Osteoblast (primary cell): Measurements from ENCODE around the gene ZNF615. TPM values are rescaled to one million over a fixed set of nuclear protein-coding genes. Genes with fewer than 3 reads are reported as not detected.

ENCODE experiments used
- DNase-seq: peaks from one replicate; pipeline ENCODE4 v3.0.0; 2011; ENCODE audit warnings: low spot score, mixed read lengths; ENCODE audit not compliant: insufficient read length; ENCODE audit errors: missing footprints
- H2AFZ ChIP-seq: 2 replicates; pipeline ENCODE4 v1.6.0; 2011; ENCODE audit warnings: mild to moderate bottlenecking, low read length
- H3K27ac ChIP-seq: 2 replicates; pipeline ENCODE4 v1.5.1; 2011; ENCODE audit warnings: mild to moderate bottlenecking, low read depth, low read length, moderate library complexity
- H3K27me3 ChIP-seq: 2 replicates; pipeline ENCODE4 v1.6.0; 2012; ENCODE audit warnings: mild to moderate bottlenecking, control low read depth, inconsistent platforms, low read length, moderate library complexity; ENCODE audit not compliant: insufficient read depth
- H3K36me3 ChIP-seq: 2 replicates; pipeline ENCODE4 v1.5.1; 2011; ENCODE audit warnings: mild to moderate bottlenecking, low read length, control low read depth, moderate library complexity; ENCODE audit not compliant: insufficient read depth
- H3K4me1 ChIP-seq: 2 replicates; pipeline ENCODE4 v1.5.1; 2011; ENCODE audit warnings: mild to moderate bottlenecking, low read length, control low read depth, moderate library complexity; ENCODE audit not compliant: insufficient read depth
- H3K4me2 ChIP-seq: 2 replicates; pipeline ENCODE4 v1.6.0; 2011; ENCODE audit warnings: mild to moderate bottlenecking, low read length; ENCODE audit not compliant: insufficient read depth
- H3K4me3 ChIP-seq: fragments of 200-600 bp; sonication (generic); 3 replicates; pipeline ENCODE4 v1.5.1; 2012; ENCODE audit warnings: mild to moderate bottlenecking, low read length, inconsistent platforms; ENCODE audit not compliant: insufficient read depth
- H3K79me2 ChIP-seq: 2 replicates; pipeline ENCODE4 v1.6.0; 2012; ENCODE audit warnings: mild to moderate bottlenecking, low read length, control low read depth, inconsistent platforms; ENCODE audit not compliant: insufficient read depth
- H3K9me3 ChIP-seq: 2 replicates; pipeline ENCODE4 v1.5.1; 2011; ENCODE audit warnings: low read depth, low read length, control low read depth
- H4K20me1 ChIP-seq: 2 replicates; pipeline ENCODE4 v1.6.0; 2012; ENCODE audit warnings: mild to moderate bottlenecking, low read length, control low read depth; ENCODE audit not compliant: insufficient read depth
- total RNA-seq: library from RNA; depleted of rRNA; stranded (reverse); fragments of >200 nt; gene quantifications from 2 replicates; pipeline ENCODE4 v1.2.3, GENCODE V29; 2012
- TF ChIP-seq, protein P1 (sequence below): IDR thresholded peaks from 2 replicates; pipeline ENCODE4 v1.5.1; 2011; ENCODE audit warnings: mild to moderate bottlenecking, low read depth, low read length, moderate library complexity; ENCODE audit errors: extremely low read depth

Gene ZNF615
- total RNA-seq, 1 donor = 10.9 TPM

DNA sequence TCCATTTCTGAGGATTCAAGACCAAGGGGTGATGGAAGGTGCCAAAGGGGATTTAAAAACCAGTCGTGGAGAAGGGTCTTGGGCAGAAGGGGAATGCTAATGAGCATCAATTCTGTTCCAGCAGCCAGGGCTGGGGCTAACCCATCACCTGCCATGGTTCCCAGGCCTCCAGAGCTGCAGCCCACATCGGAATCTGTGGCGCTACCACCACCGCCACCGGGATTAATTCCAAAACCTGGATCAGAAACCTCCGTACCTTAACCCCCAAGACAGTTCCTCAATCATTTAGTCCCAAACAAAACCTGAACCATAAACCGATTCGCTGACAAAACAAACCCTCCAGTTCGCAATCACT, 583 bp downstream of the ZNF615 start:
- peaks cover 6% of the 10 kb centered on the region for H3K4me1 ChIP-seq
- peak overlapping the region; percentile 97 for H3K4me3 ChIP-seq
- H3K4me2 ChIP-seq = peak overlapping the region; percentile 85
- H2AFZ ChIP-seq = peak overlapping the region; percentile 100
- H3K27ac ChIP-seq = peak overlapping the region; percentile 92
- H3K79me2 ChIP-seq = peaks cover 28% of the 10 kb centered on the region
- DNase-seq = peak; percentile 29
- TF ChIP-seq, protein P1, sequence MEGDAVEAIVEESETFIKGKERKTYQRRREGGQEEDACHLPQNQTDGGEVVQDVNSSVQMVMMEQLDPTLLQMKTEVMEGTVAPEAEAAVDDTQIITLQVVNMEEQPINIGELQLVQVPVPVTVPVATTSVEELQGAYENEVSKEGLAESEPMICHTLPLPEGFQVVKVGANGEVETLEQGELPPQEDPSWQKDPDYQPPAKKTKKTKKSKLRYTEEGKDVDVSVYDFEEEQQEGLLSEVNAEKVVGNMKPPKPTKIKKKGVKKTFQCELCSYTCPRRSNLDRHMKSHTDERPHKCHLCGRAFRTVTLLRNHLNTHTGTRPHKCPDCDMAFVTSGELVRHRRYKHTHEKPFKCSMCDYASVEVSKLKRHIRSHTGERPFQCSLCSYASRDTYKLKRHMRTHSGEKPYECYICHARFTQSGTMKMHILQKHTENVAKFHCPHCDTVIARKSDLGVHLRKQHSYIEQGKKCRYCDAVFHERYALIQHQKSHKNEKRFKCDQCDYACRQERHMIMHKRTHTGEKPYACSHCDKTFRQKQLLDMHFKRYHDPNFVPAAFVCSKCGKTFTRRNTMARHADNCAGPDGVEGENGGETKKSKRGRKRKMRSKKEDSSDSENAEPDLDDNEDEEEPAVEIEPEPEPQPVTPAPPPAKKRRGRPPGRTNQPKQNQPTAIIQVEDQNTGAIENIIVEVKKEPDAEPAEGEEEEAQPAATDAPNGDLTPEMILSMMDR = no peak
- H3K27me3 ChIP-seq = no peaks in the 10 kb centered on the region
- H3K9me3 ChIP-seq = no peaks in the 10 kb centered on the region
- H3K36me3 ChIP-seq = no peaks in the 10 kb centered on the region
- H4K20me1 ChIP-seq = no peaks in the 10 kb centered on the region

GRCh38 chr19:51994048-51994644, 13.9 kb downstream of the ZNF615 start:
- Histone ChIP-seq H3K36me3 (peaks cover 47% of the 10 kb centered on the region), H3K79me2 (no peaks in the 10 kb centered on the region), H2AFZ (no peak overlapping the region), H3K9me3 (peaks cover 52% of the 10 kb centered on the region), H3K4me1 (no peaks in the 10 kb centered on the region), H3K4me3 (peak overlapping the region; percentile 14), H3K4me2 (no peak overlapping the region), H3K27me3 (no peaks in the 10 kb centered on the region), H4K20me1 (no peaks in the 10 kb centered on the region), H3K27ac (no peak overlapping the region)
- TF ChIP-seq, protein P1 = no peak
- no peak for DNase-seq

- Histone ChIP-seq H3K79me2 (no peaks in the 10 kb centered on the region), H2AFZ (no peak overlapping the region), H3K4me2 (no peak overlapping the region), H3K9me3 (peaks cover 47% of the 10 kb centered on the region), H3K4me1 (no peaks in the 10 kb centered on the region), H4K20me1 (no peaks in the 10 kb centered on the region), H3K27ac (no peak overlapping the region), H3K27me3 (no peaks in the 10 kb centered on the region), H3K36me3 (peaks cover 40% of the 10 kb centered on the region), H3K4me3 (no peak overlapping the region)
- TF ChIP-seq, protein P1 = no peak
- DNase-seq = no peak
These were observed 14.6 kb downstream of the ZNF615 start for GRCh38 chr19:51993422-51993821.

- Histone ChIP-seq H3K9me3 (peaks cover 4% of the 10 kb centered on the region), H3K27me3 (no peaks in the 10 kb centered on the region), H3K36me3 (no peaks in the 10 kb centered on the region), H3K4me2 (peak within 1 kb of the TSS; percentile 81), H3K4me1 (peaks cover 4% of the 10 kb centered on the region), H3K79me2 (peaks cover 47% of the 10 kb centered on the region), H3K4me3 (peak within 1 kb of the TSS; percentile 90), H4K20me1 (no peaks in the 10 kb centered on the region), H3K27ac (peak within 1 kb of the TSS; percentile 84), H2AFZ (peak within 1 kb of the TSS; percentile 95)
- TF ChIP-seq, protein P1 = no peak
- peak; percentile 82 for DNase-seq
These were observed 21.4 kb downstream of the ZNF615 start, which contains the start of gene ZNF350 for GRCh38 chr19:51986309-51987291. Gene ZNF350 (minus strand): TSS chr19:51986840. CDS start chr19:51974360, 12,480 bp downstream.
